ENCODE data around the gene TMEM38A. TPM values are rescaled to one million over a fixed set of nuclear protein-coding genes. Genes with fewer than 3 reads are reported as not detected.
"Not testable (repeated sequence)": the region's sequence is repeated elsewhere in the genome, so short reads cannot be mapped to it uniquely, and the experiment has no call there.

TMEM38A gene
- polyA plus RNA-seq, 1 donor from 2014 or later: 8.6 TPM

GRCh38 chr19:16671652-16672274, 10.8 kb downstream of the TMEM38A start:
- Histone ChIP-seq H3K4me3 (ENCODE audit: low read length) (no peak overlapping the region), H3K4me2 (ENCODE audit: low read length) (no peak overlapping the region), H3K9me3 (ENCODE audit: low read length) (no peaks in the 10 kb centered on the region), H3F3A (ENCODE audit: insufficient read depth, low read length, poor library complexity, severe bottlenecking) (no peaks in the 10 kb centered on the region), H3K9ac (ENCODE audit: low read length) (no peak overlapping the region), H3K27ac (ENCODE audit: low read length) (no peak overlapping the region), H4K20me1 (ENCODE audit: insufficient read depth) (no peaks in the 10 kb centered on the region), H2AFZ (ENCODE audit: low read depth, low read length) (no peak overlapping the region), H3K9me2 (ENCODE audit: insufficient read depth, low read length) (no peaks in the 10 kb centered on the region), H3K36me3 (ENCODE audit: insufficient read depth, low read length) (no peaks in the 10 kb centered on the region), H3K79me2 (replicated peaks; ENCODE audit: insufficient read depth, low read length) (no peaks in the 10 kb centered on the region), H3K27me3 (ENCODE audit: insufficient read depth, low read depth, low read length) (no peaks in the 10 kb centered on the region)
- TF ChIP-seq EP300 (conservative IDR thresholded peaks at IDR 0.05; ENCODE audit: poor library complexity, severe bottlenecking): no peak

GRCh38 chr19:16673231-16673630, 12.3 kb downstream of the TMEM38A start:
- Histone ChIP-seq H3K4me2 (ENCODE audit: low read length) (no peak overlapping the region), H3K4me3 (ENCODE audit: low read length) (no peak overlapping the region), H3K9me2 (ENCODE audit: insufficient read depth, low read length) (no peaks in the 10 kb centered on the region), H4K20me1 (ENCODE audit: insufficient read depth) (no peaks in the 10 kb centered on the region), H3K27me3 (ENCODE audit: insufficient read depth, low read depth, low read length) (no peaks in the 10 kb centered on the region), H3K9ac (ENCODE audit: low read length) (no peak overlapping the region), H3K9me3 (ENCODE audit: low read length) (no peaks in the 10 kb centered on the region), H3K27ac (ENCODE audit: low read length) (no peak overlapping the region), H2AFZ (ENCODE audit: low read depth, low read length) (no peak overlapping the region), H3F3A (ENCODE audit: insufficient read depth, low read length, poor library complexity, severe bottlenecking) (no peaks in the 10 kb centered on the region), H3K36me3 (ENCODE audit: insufficient read depth, low read length) (no peaks in the 10 kb centered on the region), H3K79me2 (replicated peaks; ENCODE audit: insufficient read depth, low read length) (no peaks in the 10 kb centered on the region)
- TF ChIP-seq TAF1 (IDR thresholded peaks at IDR 0.05; ENCODE audit: low read depth) (no peak), SMC3 (conservative IDR thresholded peaks at IDR 0.05; ENCODE audit: poor library complexity) (no peak), RAD21 (conservative IDR thresholded peaks at IDR 0.05) (no peak), POLR2AphosphoS5 (IDR thresholded peaks at IDR 0.05) (no peak)

GRCh38 chr19:16673839-16674238, 12.9 kb downstream of the TMEM38A start:
- not testable (repeated sequence) for H3K27ac ChIP-seq (ENCODE audit: low read length); H3K4me2 ChIP-seq (ENCODE audit: low read length); H3K36me3 ChIP-seq (ENCODE audit: insufficient read depth, low read length); H3K9ac ChIP-seq (ENCODE audit: low read length); H2AFZ ChIP-seq (ENCODE audit: low read depth, low read length); H3K27me3 ChIP-seq (ENCODE audit: insufficient read depth, low read depth, low read length); H3K79me2 ChIP-seq (replicated peaks; ENCODE audit: insufficient read depth, low read length); H3F3A ChIP-seq (ENCODE audit: insufficient read depth, low read length, poor library complexity, severe bottlenecking); H3K4me3 ChIP-seq (ENCODE audit: low read length); H4K20me1 ChIP-seq (ENCODE audit: insufficient read depth); H3K9me3 ChIP-seq (ENCODE audit: low read length); H3K9me2 ChIP-seq (ENCODE audit: insufficient read depth, low read length)

- H3K4me3 ChIP-seq (ENCODE audit: low read length): no peak overlapping the region
- no peak overlapping the region for H2AFZ ChIP-seq (ENCODE audit: low read depth, low read length)
- no peaks in the 10 kb centered on the region for H3K36me3 ChIP-seq (ENCODE audit: insufficient read depth, low read length)
- no peak overlapping the region for H3K9ac ChIP-seq (ENCODE audit: low read length)
- H3K9me2 ChIP-seq (ENCODE audit: insufficient read depth, low read length): no peaks in the 10 kb centered on the region
- no peak for TF ChIP-seq MXI1 (conservative IDR thresholded peaks at IDR 0.05; ENCODE audit: poor library complexity, severe bottlenecking)
- no peak for TF ChIP-seq TAF1 (IDR thresholded peaks at IDR 0.05; ENCODE audit: low read depth)
- TF ChIP-seq CTCF (IDR thresholded peaks at IDR 0.05; ENCODE audit: poor library complexity, severe bottlenecking): no peak
- TF ChIP-seq EZH2 (IDR thresholded peaks at IDR 0.05; ENCODE audit: borderline replicate concordance, insufficient read depth, low read length, poor library complexity, severe bottlenecking): no peak
- TF ChIP-seq REST (IDR thresholded peaks at IDR 0.05; ENCODE audit: borderline replicate concordance): no peak
- TF ChIP-seq RAD21 (conservative IDR thresholded peaks at IDR 0.05): no peak
- no peak for TF ChIP-seq SMC3 (conservative IDR thresholded peaks at IDR 0.05; ENCODE audit: poor library complexity)
- TF ChIP-seq EP300 (conservative IDR thresholded peaks at IDR 0.05; ENCODE audit: poor library complexity, severe bottlenecking): no peak
- no peak for TF ChIP-seq POLR2AphosphoS5 (IDR thresholded peaks at IDR 0.05)
- H4K20me1 ChIP-seq (ENCODE audit: insufficient read depth): no peaks in the 10 kb centered on the region
- no peaks in the 10 kb centered on the region for H3K9me3 ChIP-seq (ENCODE audit: low read length)
- H3K79me2 ChIP-seq (replicated peaks; ENCODE audit: insufficient read depth, low read length): no peaks in the 10 kb centered on the region
- H3K4me2 ChIP-seq (ENCODE audit: low read length): no peak overlapping the region
- no peak overlapping the region for H3K27ac ChIP-seq (ENCODE audit: low read length)
- H3F3A ChIP-seq (ENCODE audit: insufficient read depth, low read length, poor library complexity, severe bottlenecking): no peaks in the 10 kb centered on the region
- no peaks in the 10 kb centered on the region for H3K27me3 ChIP-seq (ENCODE audit: insufficient read depth, low read depth, low read length)
Measured at GRCh38 chr19:16676101-16676798, 15.3 kb downstream of the TMEM38A start.

All from neural cell (in vitro differentiated cells).